EH (cell line): ENCODE data around the gene SELENOI.
"Not testable (repeated sequence)": the region's sequence is repeated elsewhere in the genome, so short reads cannot be mapped to it uniquely, and the experiment has no call there.

ENCODE experiments used
- DNase-seq: peaks from one replicate; pipeline ENCODE4 v3.0.0-alpha.2; 2015; ENCODE audit warnings: low read depth

The SELENOI gene

GRCh38 chr2:26345545-26346453, at the start of gene SELENOI:
SELENOI (plus strand) TSS chr2:26346143; CDS start chr2:26346233, 90 bp downstream.
- peak; percentile 99 for DNase-seq

GRCh38 chr2:26297061-26297460, 48.9 kb upstream of the SELENOI start:
- no peak for DNase-seq

- no peak for DNase-seq
These were observed 47.7 kb upstream of the SELENOI start for GRCh38 chr2:26298286-26298637.

- peak; percentile 71 for DNase-seq
These were observed 47.1 kb upstream of the SELENOI start for GRCh38 chr2:26298638-26299393.

- DNase-seq: peak; percentile 74
These were observed 46.4 kb upstream of the SELENOI start for GRCh38 chr2:26299471-26300101.

GRCh38 chr2:26300234-26300925, 45.6 kb upstream of the SELENOI start:
- peak; percentile 42 for DNase-seq

- DNase-seq: peak; percentile 31
These were observed 43.1 kb upstream of the SELENOI start for GRCh38 chr2:26302846-26303245.

GRCh38 chr2:26305094-26305493, 40.8 kb upstream of the SELENOI start:
- DNase-seq: not testable (repeated sequence)

GRCh38 chr2:26305540-26305939, 40.4 kb upstream of the SELENOI start:
- no peak for DNase-seq

- no peak for DNase-seq
These were observed 36.0 kb upstream of the SELENOI start for GRCh38 chr2:26309921-26310320.

- no peak for DNase-seq
These were observed 33.5 kb upstream of the SELENOI start for GRCh38 chr2:26312471-26312870.

- no peak for DNase-seq
These were observed 32.5 kb upstream of the SELENOI start for GRCh38 chr2:26313446-26313845.

GRCh38 chr2:26314243-26314642, 31.7 kb upstream of the SELENOI start:
- DNase-seq: no peak

GRCh38 chr2:26316041-26316440, 29.9 kb upstream of the SELENOI start:
- DNase-seq: peak; percentile 30

- no peak for DNase-seq
These were observed 29.1 kb upstream of the SELENOI start for GRCh38 chr2:26316845-26317244.

GRCh38 chr2:26317377-26318105, 28.4 kb upstream of the SELENOI start:
- no peak for DNase-seq

- no peak for DNase-seq
These were observed 27.0 kb upstream of the SELENOI start for GRCh38 chr2:26318950-26319349.

- DNase-seq: not testable (repeated sequence)
These were observed 21.5 kb upstream of the SELENOI start for GRCh38 chr2:26324479-26324878.

GRCh38 chr2:26324903-26325302, 21.0 kb upstream of the SELENOI start:
- no peak for DNase-seq

GRCh38 chr2:26325851-26326250, 20.1 kb upstream of the SELENOI start:
- peak; percentile 48 for DNase-seq

- no peak for DNase-seq
These were observed 19.4 kb upstream of the SELENOI start for GRCh38 chr2:26326514-26326913.
